Measurements from ENCODE around the gene SPCS1.

SPCS1 gene

GRCh38 chr3:52754373-52754772 is 48.5 kb downstream of the SPCS1 start:
- TF ChIP-seq CTCF (IDR thresholded peaks at IDR 0.05; ENCODE audit: borderline replicate concordance, insufficient read depth, low read depth, low read length), result no peak
- no peak overlapping the region for H3K4me3 ChIP-seq (ENCODE audit: low read depth, low read length)

GRCh38 chr3:52756141-52756540 is 50.2 kb downstream of the SPCS1 start:
- no peak for TF ChIP-seq CTCF (IDR thresholded peaks at IDR 0.05; ENCODE audit: borderline replicate concordance, insufficient read depth, low read depth, low read length)
- no peak overlapping the region for H3K4me3 ChIP-seq (ENCODE audit: low read depth, low read length)
